ENCODE data around the gene RTN4IP1.

The RTN4IP1 gene, protein sequence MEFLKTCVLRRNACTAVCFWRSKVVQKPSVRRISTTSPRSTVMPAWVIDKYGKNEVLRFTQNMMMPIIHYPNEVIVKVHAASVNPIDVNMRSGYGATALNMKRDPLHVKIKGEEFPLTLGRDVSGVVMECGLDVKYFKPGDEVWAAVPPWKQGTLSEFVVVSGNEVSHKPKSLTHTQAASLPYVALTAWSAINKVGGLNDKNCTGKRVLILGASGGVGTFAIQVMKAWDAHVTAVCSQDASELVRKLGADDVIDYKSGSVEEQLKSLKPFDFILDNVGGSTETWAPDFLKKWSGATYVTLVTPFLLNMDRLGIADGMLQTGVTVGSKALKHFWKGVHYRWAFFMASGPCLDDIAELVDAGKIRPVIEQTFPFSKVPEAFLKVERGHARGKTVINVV
- 6.4 to 7.5 reads per million in 2 donors for total RNA-seq

DNA sequence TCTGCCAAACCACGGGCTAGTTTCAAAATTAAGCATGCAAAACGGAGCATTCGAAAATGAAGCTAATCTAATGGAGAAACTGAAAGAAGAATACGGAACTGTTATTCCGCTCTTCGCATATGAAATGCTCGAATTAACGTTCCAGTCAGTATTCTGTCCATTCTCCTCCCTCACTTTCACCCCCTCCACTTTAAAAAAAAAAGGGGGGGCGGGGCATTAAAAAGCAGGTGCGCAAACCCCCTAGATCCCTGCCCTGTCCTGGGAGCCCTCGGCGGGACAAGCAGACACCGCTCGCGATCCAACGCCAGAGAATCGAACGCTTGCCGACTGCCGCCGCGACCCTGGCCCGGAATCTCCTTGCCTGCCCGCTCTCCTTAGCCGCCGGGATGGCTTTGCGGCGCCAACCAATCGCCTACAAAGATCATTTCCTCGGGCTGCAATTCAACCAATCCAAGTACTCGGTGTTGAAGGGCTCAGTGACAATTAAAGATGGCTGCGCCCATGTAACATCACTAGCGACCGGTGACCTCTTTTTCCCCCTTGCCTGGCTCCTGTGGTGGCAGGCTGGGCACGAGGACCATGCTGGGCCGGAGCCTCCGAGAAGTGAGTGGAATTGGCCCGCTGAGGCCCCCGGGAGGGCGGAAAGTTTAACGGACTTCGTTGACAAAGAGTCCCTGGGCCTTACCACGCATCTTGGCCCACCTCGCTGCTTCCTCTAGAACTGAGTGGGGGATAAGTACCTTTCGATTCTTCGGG, at the start of gene RTN4IP1, which contains the start of gene QRSL1:
Gene RTN4IP1 (minus strand): TSS at position 396 of the 756 bp plus-strand sequence. CDS start 477 bp downstream, outside the sequence.
Gene QRSL1 (plus strand): TSS at position 476 of the 756 bp plus-strand sequence. CDS start 104 bp downstream, at position 580.
- DNase-seq, result peak; percentile 45

- no peak for DNase-seq
Measured at GRCh38 chr6:106677282-106677681, 48.0 kb upstream of the RTN4IP1 start.

DNA sequence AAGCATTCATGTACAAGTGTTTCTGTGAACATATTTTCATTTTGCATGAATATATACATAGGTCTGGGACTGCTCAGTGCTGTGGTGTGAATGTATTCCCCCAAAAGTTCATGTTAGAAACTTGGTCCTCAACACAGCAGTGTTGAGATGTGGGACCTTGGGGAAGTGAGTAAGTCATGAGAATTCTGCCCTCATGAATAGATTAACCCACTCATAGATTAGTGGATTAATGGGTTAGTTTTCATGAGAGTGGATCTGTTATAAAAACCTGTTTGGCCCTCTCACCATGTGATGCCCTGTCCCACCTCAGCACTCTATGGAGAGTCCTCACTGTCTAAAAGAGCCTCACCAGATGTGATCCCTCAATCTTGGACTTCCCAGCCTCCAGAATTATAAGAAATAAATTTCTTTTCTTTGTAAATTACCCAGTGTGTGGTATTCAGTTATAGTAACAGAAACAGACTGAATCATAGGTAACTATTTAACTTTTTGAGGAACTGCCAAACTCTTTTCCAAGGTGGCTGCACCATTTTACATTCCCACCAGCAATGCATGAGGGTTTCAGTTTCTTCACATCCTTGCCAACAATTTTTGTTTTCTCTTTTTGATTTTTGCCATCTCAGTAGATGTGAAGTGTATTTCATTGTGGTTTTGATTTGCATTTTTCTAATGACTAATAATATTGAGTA, 45.4 kb upstream of the RTN4IP1 start:
- DNase-seq, result no peak

- no peak for DNase-seq
Measured at GRCh38 chr6:106671651-106672050, 42.4 kb upstream of the RTN4IP1 start.

DNA sequence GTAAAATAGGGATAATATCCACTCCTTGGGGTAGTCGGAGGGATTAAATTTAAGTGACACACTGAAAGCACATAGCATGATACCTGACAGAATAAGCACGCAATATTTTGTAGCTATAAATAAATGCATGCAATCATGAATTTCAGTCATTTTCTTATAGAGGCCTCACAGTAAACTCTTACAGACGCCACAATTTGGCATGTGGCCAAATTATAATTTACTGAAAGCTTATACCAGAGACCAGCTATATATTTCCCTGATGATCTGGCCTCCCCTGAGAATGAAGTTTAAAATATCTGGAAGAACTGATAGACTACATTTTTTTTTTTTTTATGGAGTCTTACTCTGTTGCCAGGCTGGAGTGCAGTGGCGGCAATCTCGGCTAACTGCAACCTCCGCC, 40.9 kb upstream of the RTN4IP1 start:
- no peak for DNase-seq

GRCh38 chr6:106667022-106667402, 37.7 kb upstream of the RTN4IP1 start:
- DNase-seq, result no peak

- DNase-seq, result no peak
Measured at GRCh38 chr6:106666282-106667021, 37.2 kb upstream of the RTN4IP1 start.

GRCh38 chr6:106662458-106662857, 33.2 kb upstream of the RTN4IP1 start:
- DNase-seq, result no peak

GRCh38 chr6:106659859-106660258, 30.6 kb upstream of the RTN4IP1 start:
- no peak for DNase-seq

- DNase-seq, result no peak
Measured at GRCh38 chr6:106658469-106658868, 29.2 kb upstream of the RTN4IP1 start.

GRCh38 chr6:106648651-106649308, 19.5 kb upstream of the RTN4IP1 start:
- no peak for DNase-seq

- DNase-seq, result no peak
Measured at GRCh38 chr6:106643061-106643460, 13.8 kb upstream of the RTN4IP1 start.

DNA sequence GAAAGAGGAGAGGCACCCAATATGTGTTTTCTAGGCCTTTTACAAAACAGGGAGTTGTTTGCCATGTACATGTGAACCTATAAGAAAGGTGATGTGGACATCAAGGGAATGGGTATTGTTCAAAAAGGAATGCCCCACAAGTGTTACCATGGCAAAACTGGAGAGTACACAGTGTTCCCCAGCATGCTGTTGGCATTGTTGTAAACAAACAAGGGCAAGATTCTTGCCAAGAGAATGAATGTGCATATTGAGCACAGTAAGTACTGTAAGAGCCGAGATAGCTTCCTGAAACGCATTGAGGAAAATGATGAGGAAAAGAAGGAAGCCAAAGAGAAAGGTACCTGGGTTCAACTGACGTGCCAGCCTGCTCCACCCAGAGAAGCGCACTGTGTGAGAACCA, 13.2 kb upstream of the RTN4IP1 start:
- no peak for DNase-seq

GRCh38 chr6:106639812-106640211, 10.5 kb upstream of the RTN4IP1 start:
- DNase-seq, result no peak

DNA sequence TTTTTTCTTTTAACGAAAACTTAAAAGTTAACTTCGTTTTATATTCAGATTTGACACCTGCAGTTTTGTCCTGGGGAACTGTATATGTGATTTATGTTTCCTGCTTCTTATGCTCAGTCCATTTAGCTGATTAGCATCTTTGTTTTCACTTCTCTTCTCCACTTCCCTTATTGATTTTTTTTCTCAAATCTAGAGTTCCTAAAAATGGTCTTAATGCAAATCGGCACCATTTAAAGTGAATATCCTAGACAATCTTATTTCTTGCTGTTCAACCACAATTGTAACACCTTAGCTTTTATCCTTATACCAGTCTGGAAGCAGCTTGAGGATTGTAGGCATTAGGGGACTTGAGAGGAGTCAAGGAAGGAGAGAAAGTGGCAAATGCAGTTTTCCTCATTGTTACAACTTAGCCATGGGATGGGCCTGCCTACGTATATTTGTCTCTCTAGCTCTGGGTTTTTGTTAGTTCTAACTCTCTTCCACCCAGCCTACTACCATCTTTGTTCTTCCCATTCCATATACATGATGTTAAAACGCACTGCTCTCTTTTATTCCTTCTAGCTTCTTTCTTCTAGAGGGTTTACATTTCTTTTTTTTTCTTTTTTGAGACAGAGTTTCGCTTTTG, 8.5 kb upstream of the RTN4IP1 start:
- no peak for DNase-seq

- DNase-seq, result no peak
Measured at GRCh38 chr6:106637051-106637716, 7.9 kb upstream of the RTN4IP1 start.

DNA sequence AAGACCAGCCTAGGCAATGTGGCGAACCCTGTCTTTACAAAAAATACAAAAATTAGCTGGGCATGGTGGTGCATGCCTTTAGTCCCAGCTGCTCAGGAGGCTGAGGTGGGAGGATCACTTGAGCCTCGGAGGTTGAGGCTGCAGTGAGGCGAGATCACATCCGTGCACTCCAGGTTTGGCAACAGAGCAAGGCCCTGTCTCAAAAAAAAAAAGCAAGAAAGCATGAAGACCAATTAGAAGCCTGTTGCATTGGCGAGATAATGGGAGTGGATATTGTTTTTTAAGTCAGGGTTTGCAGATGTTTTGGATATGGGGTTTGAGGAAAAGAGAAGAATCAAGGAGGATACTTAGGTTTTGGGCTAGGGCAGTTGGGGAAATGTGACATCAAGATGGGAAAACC, 5.3 kb upstream of the RTN4IP1 start:
- no peak for DNase-seq

DNA sequence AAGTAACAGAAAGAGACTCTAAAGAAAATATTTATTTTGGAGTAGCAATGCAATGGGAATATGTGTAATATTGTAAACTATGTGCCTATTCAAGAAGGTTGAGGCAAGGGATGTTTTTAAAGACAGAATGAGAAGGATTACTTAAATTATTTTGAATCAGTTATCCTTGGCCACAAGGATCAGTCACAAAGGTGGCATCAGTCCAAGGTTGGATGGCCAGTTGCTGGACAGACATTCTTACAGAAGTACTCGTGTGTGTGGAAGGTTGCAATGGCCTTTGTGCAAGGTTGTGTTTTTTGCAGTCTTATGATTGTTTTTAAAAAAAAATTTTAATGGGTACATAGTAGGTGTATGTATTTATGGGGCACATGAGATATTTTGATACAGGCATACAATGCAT, 2.0 kb upstream of the RTN4IP1 start:
- no peak for DNase-seq

- DNase-seq, result no peak
Measured at GRCh38 chr6:106630366-106630765, 1.1 kb upstream of the RTN4IP1 start.

DNA sequence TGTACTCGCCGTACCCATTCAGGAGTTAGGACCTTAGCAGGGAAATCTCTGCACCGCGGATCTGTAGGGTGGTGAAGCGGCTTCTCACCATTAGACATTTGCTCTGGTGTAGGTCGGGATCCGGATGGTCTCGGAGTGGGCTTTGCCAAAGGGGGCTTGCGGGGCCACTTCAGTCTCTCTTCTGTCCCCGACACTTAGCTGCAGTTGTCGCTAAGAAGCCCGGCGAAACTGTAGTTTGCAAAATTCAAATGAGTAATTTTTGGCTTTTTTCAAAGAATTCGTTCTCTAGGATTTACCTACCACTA, 513 bp upstream of the RTN4IP1 start:
- DNase-seq, result no peak

DNA sequence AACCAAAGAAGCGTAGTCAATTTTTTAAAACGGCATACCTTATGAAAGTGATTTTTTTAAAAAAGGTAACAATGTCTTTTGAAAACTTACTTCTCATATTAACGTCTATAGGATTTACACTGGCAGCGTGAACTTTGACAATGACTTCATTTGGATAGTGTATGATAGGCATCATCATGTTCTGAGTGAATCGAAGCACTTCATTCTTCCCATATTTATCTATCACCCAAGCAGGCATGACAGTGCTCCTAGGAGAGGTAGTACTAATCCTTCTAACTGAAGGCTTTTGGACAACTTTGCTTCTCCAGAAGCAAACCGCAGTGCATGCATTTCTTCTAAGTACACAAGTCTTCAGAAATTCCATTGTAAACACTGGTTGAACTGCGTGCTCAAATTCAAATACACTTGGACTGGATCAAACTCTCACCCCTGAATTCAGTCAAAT, 618 bp downstream of the RTN4IP1 start:
- DNase-seq, result no peak
